Activated CD8-positive, alpha-beta T cell treated with anti-CD3 and anti-CD28 coated beads for 36 hours (primary cell): ENCODE measurements around the gene TMEM273. TPM values are rescaled to one million over a fixed set of nuclear protein-coding genes. Genes with fewer than 3 reads are reported as not detected.

Source experiments
- ATAC-seq: fragments of 200-7000 bp; cut with Tn5 transposase; one replicate; pipeline ENCODE4 v1.10.0; 2021; ENCODE audit warnings: mild to moderate bottlenecking, moderate library complexity
- CTCF ChIA-PET: fragments of 350-600 bp; sonication (Branson Sonifier 250); formaldehyde crosslinking; loops from one replicate; lab custom pipeline; 2021; ENCODE audit warnings: antibody characterized with exemption; lab: Charles Lee
- POLR2A ChIA-PET: fragments of 350-600 bp; sonication (Branson Sonifier 250); formaldehyde crosslinking; loops from one replicate; lab custom pipeline; 2021; ENCODE audit warnings: antibody characterized with exemption; lab: Charles Lee
- DNase-seq: peaks from one replicate; pipeline ENCODE4 v3.0.0-alpha.2; 2020
- H3K27ac Mint-ChIP-seq: one replicate; pipeline ENCODE4 v1.8.0; 2021; ENCODE audit warnings: mild to moderate bottlenecking, mixed read lengths
- H3K27me3 Mint-ChIP-seq: one replicate; pipeline ENCODE4 v1.8.0; 2021; ENCODE audit warnings: mixed read lengths
- H3K36me3 Mint-ChIP-seq: one replicate; pipeline ENCODE4 v1.8.0; 2021; ENCODE audit warnings: low read depth, mixed read lengths
- H3K4me1 Mint-ChIP-seq: one replicate; pipeline ENCODE4 v1.8.0; 2021; ENCODE audit warnings: low read depth, mixed read lengths
- H3K4me3 Mint-ChIP-seq: one replicate; pipeline ENCODE4 v1.8.0; 2021; ENCODE audit warnings: mild to moderate bottlenecking, moderate library complexity, mixed read lengths
- H3K9me3 Mint-ChIP-seq: one replicate; pipeline ENCODE4 v1.8.0; 2021; ENCODE audit warnings: mixed read lengths
- intact Hi-C: fragments of 100-400 bp; cut with micrococcal nuclease; formaldehyde crosslinking; loops from one replicate; pipeline ENCODE4 v1.10.0; 2022
- total RNA-seq, 2 experiments: library from RNA; stranded (reverse); gene quantifications; one replicate each; pipeline ENCODE4 v1.2.3, GENCODE V29; 2021
- TF ChIP-seq, protein P1 (sequence below): fragments of 200-600 bp; IDR thresholded peaks from one replicate; pipeline ENCODE4 v1.8.0; 2022; ENCODE audit warnings: antibody characterized with exemption, mild to moderate bottlenecking

TMEM273 gene
- total RNA-seq, 2 experiments from 2014 or later: 16.6 to 19.0 TPM

DNA sequence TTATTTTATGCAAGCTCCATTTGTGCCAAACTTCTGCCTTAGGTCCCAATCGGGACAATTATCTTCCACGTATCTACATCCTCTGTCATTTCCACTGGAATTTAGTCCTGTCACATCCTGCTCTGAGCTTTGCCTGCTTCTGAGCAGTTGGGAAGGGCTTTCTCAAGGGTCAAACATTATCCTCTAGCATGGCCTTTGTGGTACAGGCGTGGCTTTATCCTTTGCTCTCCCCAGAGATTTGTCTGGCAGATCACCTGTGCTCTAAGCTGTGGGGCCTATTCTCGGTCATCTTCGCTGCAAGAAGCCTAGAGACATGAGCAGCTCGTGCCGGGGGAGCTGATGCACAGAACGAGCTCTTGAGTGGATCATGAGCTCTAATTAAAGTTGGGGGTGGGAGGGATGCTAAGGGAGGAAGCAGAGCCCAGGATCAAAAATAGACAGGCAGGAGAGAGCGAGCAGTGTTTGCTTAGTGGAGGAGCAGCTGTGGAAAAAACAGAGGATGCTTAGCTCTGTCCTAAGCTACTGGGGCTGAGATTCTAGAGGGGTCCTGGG is 19.8 kb upstream of the TMEM273 start:
- Mint-ChIP-seq H3K36me3 (no peaks in the 10 kb centered on the region), H3K27me3 (peaks cover 20% of the 10 kb centered on the region), H3K4me1 (no peaks in the 10 kb centered on the region), H3K27ac (no peak overlapping the region), H3K4me3 (no peak overlapping the region), H3K9me3 (no peaks in the 10 kb centered on the region)
- DNase-seq (no peak), ATAC-seq (no peak)
- POLR2A ChIA-PET: no interaction called here
- CTCF ChIA-PET: interaction anchor here (1.0 kb wide), 1 partner anchor 552 kb away, joined by 3 read pairs; no protein-coding TSS in a partner anchor
- intact Hi-C loops: no loop called here
- TF ChIP-seq, protein P1, sequence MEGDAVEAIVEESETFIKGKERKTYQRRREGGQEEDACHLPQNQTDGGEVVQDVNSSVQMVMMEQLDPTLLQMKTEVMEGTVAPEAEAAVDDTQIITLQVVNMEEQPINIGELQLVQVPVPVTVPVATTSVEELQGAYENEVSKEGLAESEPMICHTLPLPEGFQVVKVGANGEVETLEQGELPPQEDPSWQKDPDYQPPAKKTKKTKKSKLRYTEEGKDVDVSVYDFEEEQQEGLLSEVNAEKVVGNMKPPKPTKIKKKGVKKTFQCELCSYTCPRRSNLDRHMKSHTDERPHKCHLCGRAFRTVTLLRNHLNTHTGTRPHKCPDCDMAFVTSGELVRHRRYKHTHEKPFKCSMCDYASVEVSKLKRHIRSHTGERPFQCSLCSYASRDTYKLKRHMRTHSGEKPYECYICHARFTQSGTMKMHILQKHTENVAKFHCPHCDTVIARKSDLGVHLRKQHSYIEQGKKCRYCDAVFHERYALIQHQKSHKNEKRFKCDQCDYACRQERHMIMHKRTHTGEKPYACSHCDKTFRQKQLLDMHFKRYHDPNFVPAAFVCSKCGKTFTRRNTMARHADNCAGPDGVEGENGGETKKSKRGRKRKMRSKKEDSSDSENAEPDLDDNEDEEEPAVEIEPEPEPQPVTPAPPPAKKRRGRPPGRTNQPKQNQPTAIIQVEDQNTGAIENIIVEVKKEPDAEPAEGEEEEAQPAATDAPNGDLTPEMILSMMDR: no peak

DNA sequence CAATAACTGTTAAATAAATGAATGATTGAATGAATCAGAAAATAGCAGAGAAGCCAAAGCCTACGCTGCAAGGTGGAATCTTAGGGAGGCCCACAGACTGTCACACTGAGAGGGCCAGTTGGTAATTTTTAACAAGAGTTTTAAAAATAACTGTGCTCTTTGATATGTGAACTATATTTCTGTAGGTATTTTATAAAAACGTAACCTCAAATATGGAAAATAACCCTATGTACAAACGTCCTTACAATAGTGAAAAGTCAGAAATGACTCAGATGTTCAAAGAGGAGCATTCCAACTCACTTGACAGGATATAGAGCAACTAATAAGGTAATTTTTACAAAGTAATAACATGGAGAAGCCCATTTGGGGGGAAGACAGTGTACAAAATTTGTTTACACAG is 18.9 kb upstream of the TMEM273 start:
- POLR2A ChIA-PET: no interaction called here
- no peaks in the 10 kb centered on the region for H3K4me1 Mint-ChIP-seq
- TF ChIP-seq, protein P1: no peak
- H3K4me3 Mint-ChIP-seq: no peak overlapping the region
- H3K36me3 Mint-ChIP-seq: no peaks in the 10 kb centered on the region
- CTCF ChIA-PET: interaction anchor here (1.0 kb wide), 1 partner anchor 551 kb away, joined by 3 read pairs; no protein-coding TSS in a partner anchor
- DNase-seq (no peak), ATAC-seq (no peak)
- intact Hi-C loops: no loop called here
- H3K27ac Mint-ChIP-seq: no peak overlapping the region
- H3K9me3 Mint-ChIP-seq: no peaks in the 10 kb centered on the region
- peaks cover 14% of the 10 kb centered on the region for H3K27me3 Mint-ChIP-seq

DNA sequence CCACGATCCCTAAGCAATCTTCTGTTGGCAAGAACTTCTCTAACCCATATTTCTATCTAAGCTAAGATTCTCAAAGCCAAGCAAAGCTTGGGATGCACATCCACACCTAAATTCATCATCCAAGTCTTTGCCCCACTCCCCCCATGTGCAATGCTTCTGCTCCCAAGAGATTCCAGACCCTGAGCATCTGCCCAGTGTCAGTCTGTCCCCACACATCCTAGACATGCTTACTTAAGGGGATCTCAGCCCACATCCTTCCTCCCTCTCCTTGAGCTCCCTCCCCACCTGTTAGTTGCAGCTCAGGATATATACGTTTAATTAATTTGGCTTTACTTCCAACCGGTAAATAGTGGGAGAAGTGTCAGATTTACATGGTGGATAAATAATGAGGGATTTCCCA is 17.0 kb upstream of the TMEM273 start:
- ChIA-PET CTCF (interaction anchor here (1.3 kb wide), 1 partner anchor 14 kb away, joined by 3 read pairs; no protein-coding TSS in a partner anchor), POLR2A (no interaction called here)
- Mint-ChIP-seq H3K9me3 (no peaks in the 10 kb centered on the region), H3K36me3 (no peaks in the 10 kb centered on the region), H3K27ac (no peak overlapping the region), H3K27me3 (peaks cover 11% of the 10 kb centered on the region), H3K4me3 (no peak overlapping the region), H3K4me1 (no peaks in the 10 kb centered on the region)
- DNase-seq (no peak), ATAC-seq (no peak)
- TF ChIP-seq, protein P1: no peak
- intact Hi-C loops: no loop called here

DNA sequence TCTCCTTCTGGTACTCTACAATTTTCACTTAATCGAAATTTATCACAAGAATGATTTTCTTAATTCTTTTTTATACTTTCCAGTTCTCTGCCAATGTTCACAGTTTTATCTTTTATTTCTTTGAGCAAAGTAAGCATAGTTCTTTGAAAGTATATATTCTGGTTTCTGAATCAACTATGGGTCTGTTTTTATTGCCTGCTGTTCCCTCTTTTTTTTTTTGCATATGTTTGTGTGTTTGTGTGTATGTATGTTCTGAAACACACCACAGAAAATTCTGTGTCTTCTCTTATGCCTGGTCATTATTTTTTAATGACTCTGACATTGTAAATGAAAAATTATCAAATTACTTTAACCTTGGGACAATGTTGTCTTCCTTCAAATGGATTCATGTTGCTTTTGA is 15.9 kb upstream of the TMEM273 start:
- TF ChIP-seq, protein P1: no peak
- Mint-ChIP-seq H3K4me3 (no peak overlapping the region), H3K27me3 (peaks cover 15% of the 10 kb centered on the region), H3K27ac (no peak overlapping the region), H3K36me3 (no peaks in the 10 kb centered on the region), H3K4me1 (no peaks in the 10 kb centered on the region), H3K9me3 (no peaks in the 10 kb centered on the region)
- ATAC-seq (no peak), DNase-seq (no peak)
- CTCF ChIA-PET: interaction anchor here (1.3 kb wide), 1 partner anchor 13 kb away, joined by 3 read pairs; no protein-coding TSS in a partner anchor
- intact Hi-C loops: no loop called here
- POLR2A ChIA-PET: no interaction called here

DNA sequence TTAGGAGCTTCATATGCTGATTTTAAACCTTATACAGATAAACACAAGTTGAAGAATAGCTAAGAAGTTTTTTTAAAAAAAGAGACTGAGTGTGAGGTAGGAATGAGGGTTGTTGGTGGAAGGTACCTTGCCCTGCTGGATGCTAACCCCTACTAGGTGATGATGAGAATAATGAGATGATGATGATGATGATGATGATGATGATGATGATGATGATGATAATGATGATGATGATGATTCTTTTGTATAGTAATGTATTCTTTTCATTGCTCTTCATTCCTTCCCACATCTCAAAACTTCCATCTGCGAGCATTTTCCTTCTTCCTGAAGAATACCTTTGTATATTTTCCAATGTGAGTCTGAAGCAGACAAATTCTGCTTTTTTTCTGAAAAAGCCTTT is 14.1 kb upstream of the TMEM273 start:
- CTCF ChIA-PET: interaction anchor here (1.1 kb wide), 1 partner anchor 31 kb away, joined by 3 read pairs; no protein-coding TSS in a partner anchor
- intact Hi-C loops: no loop called here

More for the DNA sequence above, 14.1 kb upstream of the TMEM273 start:
- H3K36me3 Mint-ChIP-seq: no peaks in the 10 kb centered on the region
- no peaks in the 10 kb centered on the region for H3K9me3 Mint-ChIP-seq
- ATAC-seq: no peak
- POLR2A ChIA-PET: no interaction called here
- H3K4me1 Mint-ChIP-seq: no peaks in the 10 kb centered on the region
- H3K27ac Mint-ChIP-seq: no peak overlapping the region
- no peak overlapping the region for H3K4me3 Mint-ChIP-seq
- peaks cover 22% of the 10 kb centered on the region for H3K27me3 Mint-ChIP-seq
- TF ChIP-seq, protein P1: no peak
- DNase-seq: no peak
